ENCODE data around the gene PSKH1.

- no peak for TF ChIP-seq POLR2A (IDR thresholded peaks at IDR 0.05)
- no peak for TF ChIP-seq CTCF (IDR thresholded peaks at IDR 0.05)
Observed at GRCh38 chr16:67844497-67844896, 48.6 kb upstream of the PSKH1 start.

Data from Peyer's patch (tissue), 4 donors.